ENCODE measurements around the gene CELA1. TPM values are rescaled to one million over a fixed set of nuclear protein-coding genes. Genes with fewer than 3 reads are reported as not detected.

Gene CELA1
- total RNA-seq, 4 donors from 2014 or later = not detected

DNA sequence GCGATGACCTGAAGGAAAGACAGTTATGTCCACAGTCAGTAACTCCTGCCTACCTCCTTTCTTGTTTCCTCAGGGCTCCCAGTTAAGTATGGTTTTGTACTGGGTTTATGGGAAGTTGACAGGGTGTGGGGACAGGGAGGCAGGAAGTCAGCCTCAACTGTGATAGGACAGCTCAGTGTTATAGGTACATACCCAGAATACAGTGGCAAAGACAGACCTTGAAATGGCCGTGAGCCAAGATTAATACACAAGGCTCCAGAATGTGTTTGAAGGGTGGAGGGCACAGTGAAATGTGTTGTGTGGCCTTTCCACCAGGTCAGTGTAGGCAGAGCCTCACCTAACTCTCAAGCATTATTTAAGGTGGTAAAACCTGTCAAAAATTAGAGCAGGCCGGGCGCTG is 17.9 kb downstream of the CELA1 start:
- Histone ChIP-seq H3K4me3 (no peak overlapping the region), H3K27ac (peak overlapping the region in 1 of 4 donors; percentile 10), H3K9me3 (no peaks in the 10 kb centered on the region), H3K36me3 (no peaks in the 10 kb centered on the region), H3K4me1 (peaks cover 31 to 47% (median 35%) of the 10 kb centered on the region in 3 donors), H3K27me3 (no peaks in the 10 kb centered on the region)
- no peak for TF ChIP-seq CTCF (IDR thresholded peaks at IDR 0.05)
- TF ChIP-seq POLR2A (IDR thresholded peaks at IDR 0.05) = no peak
- intact Hi-C loops (cut with DNase I) = no loop called here
- 78 to 88% methylated on average over 4 of the region's 4 CpGs for WGBS, 2 donors
- no peak for DNase-seq

GRCh38 chr12:51326698-51327439 is 19.6 kb downstream of the CELA1 start:
- Histone ChIP-seq H3K27me3 (no peaks in the 10 kb centered on the region), H3K4me3 (no peak overlapping the region), H3K9me3 (no peaks in the 10 kb centered on the region), H3K4me1 (peaks cover 37 to 65% (median 38%) of the 10 kb centered on the region in 3 donors), H3K27ac (peak overlapping the region; percentile 65 to 90 (median 76)), H3K36me3 (no peaks in the 10 kb centered on the region)
- intact Hi-C loops (cut with DNase I) = no loop called here
- 41 to 42% methylated on average over 5 to 7 of the region's 7 CpGs for WGBS, 2 donors
- TF ChIP-seq POLR2A (IDR thresholded peaks at IDR 0.05) (no peak), CTCF (IDR thresholded peaks at IDR 0.05) (no peak)
- DNase-seq = no peak

GRCh38 chr12:51324953-51325352 is 21.5 kb downstream of the CELA1 start:
- no peaks in the 10 kb centered on the region for H3K9me3 ChIP-seq
- intact Hi-C loops (cut with DNase I) = no loop called here
- H3K27me3 ChIP-seq = no peaks in the 10 kb centered on the region
- peak overlapping the region; percentile 65 to 90 (median 76) for H3K27ac ChIP-seq
- no peak for TF ChIP-seq POLR2A (IDR thresholded peaks at IDR 0.05)
- no peak for TF ChIP-seq CTCF (IDR thresholded peaks at IDR 0.05)
- H3K4me3 ChIP-seq = no peak overlapping the region
- DNase-seq = no peak
- H3K36me3 ChIP-seq = no peaks in the 10 kb centered on the region
- 51 to 66% methylated on average over 4 of the region's 4 CpGs for WGBS, 2 donors
- H3K4me1 ChIP-seq = peaks cover 45 to 84% (median 50%) of the 10 kb centered on the region in 3 donors

GRCh38 chr12:51323966-51324895 is 22.2 kb downstream of the CELA1 start, which contains the start of gene BIN2:
Gene BIN2 (minus strand): TSS chr12:51324174. CDS start chr12:51324102, 72 bp downstream.
- no peaks in the 10 kb centered on the region for H3K27me3 ChIP-seq
- no peak for DNase-seq
- no peak for TF ChIP-seq CTCF (IDR thresholded peaks at IDR 0.05)
- TF ChIP-seq POLR2A (IDR thresholded peaks at IDR 0.05) = peak in 1 of 4 donors; percentile 52
- H3K4me1 ChIP-seq = peaks cover 47 to 91% (median 50%) of the 10 kb centered on the region in 3 donors
- H3K9me3 ChIP-seq = no peaks in the 10 kb centered on the region
- WGBS, 2 donors = 87 to 91% methylated on average over 23 to 24 of the region's 60 CpGs
- H3K4me3 ChIP-seq = peak within 1 kb of the TSS; percentile 4 to 59 (median 38)
- intact Hi-C loops (cut with DNase I) = no loop called here
- H3K36me3 ChIP-seq = no peaks in the 10 kb centered on the region
- H3K27ac ChIP-seq = peak within 1 kb of the TSS; percentile 73 to 90 (median 80)
